Hematopoietic multipotent progenitor cell treated with erythropoietin and hydrocortisone succinate and interleukin-3 and kit ligand, for 8 days (in vitro differentiated cells): ENCODE measurements around the gene FAM186B.

Experiments used
- DNase-seq: peaks from one replicate; pipeline ENCODE4 v3.0.0-alpha.2; 2015

The FAM186B gene

GRCh38 chr12:49604856-49605255 lies 583 bp downstream of the FAM186B start:
- no peak for DNase-seq

DNA sequence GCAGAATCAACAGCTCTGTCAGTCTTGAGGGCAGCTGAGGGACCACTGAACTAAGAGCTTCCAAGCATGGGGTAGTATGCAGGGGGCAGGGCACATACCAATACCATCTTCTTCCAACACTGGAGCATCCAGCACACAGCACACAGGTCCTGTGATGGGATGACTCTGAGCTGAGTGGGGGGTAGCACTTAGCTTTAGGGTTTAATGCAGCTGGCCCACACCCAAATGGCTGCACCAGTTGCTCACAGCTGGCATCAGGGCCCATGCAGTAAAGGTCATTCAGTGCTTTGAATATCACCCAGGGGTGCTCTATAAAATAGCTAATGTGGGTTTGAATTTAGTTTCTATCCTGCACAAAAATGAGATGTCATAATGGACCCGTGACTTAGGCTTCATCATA lies 1.7 kb downstream of the FAM186B start:
- DNase-seq = no peak

GRCh38 chr12:49599961-49600360 lies 5.5 kb downstream of the FAM186B start:
- DNase-seq = no peak

- DNase-seq = no peak
These were observed 6.9 kb downstream of the FAM186B start for GRCh38 chr12:49598527-49598926.

DNA sequence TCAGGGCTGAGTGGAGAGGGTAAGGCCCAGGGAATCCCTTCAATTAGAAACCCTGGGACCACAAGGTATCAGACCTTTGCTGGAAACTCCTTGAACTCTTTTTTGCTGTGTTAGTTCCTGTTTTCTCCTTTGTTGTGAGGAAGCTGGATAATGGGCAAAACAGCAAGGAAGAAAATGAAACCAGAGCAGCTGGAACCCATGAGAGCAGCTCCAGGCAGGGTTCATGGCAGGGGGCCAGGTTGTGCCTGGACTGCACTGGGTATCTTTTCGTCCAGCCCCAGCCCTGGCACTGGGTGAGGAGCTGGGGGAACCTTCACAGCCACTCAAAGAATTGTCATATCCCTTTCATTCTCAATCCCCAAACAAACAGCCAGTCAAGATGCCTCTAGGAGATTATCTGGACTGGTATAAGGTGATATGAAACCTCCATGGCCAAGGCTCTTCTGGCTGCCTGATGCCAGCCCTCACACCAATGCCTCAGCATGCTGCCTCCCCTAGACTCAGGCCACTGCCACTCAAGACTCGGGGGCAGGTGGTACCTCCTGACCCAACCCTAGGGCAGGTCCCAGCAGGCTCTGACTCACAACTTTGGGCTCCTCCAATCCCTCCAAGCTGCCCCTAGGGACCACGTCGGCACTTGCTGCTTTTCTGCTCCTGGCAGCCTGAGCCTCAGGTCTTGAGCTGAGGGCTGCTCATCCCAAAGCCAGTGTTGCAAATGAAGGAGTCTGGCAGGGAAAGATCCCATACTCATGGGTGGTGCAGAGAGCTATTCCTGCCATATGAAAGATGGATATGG lies 16.5 kb downstream of the FAM186B start:
- peak; percentile 92 for DNase-seq

GRCh38 chr12:49588281-49588680 lies 17.2 kb downstream of the FAM186B start:
- DNase-seq = no peak

DNA sequence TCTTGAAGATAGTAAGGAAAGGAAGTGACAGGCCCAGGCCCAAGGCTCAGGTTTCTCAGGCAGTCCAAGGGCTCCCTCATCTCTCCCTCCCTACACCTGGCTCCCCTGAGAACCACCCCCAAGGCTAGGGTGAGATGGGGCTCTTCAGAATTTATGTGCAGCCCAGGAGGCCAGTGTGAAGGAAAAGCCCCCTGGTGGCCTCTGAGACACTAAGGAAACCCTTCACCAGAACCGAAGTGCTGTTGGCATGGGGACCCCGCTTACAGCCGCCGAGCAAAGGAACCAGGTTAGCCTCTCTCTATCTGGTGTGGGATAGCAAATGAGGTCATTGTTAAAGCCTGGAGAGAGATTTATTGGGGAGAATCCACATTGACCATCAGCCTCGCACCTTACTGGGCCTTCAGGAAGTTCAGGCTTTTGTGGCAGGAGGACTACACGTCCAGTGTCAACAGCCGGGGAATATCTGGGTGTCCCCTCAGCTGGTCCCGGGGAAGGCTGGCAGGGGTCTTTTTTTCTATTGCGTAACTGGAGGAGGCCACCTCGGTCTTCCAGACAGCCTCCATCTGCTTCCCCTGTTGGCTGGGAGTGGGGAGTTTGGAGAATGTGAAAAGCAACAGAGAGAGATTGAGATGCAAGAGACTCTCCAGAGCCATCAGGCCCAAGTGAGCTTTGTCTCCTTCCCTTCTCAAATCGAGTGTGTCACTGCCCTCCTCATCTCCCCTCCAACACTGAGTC lies 18.1 kb downstream of the FAM186B start:
- no peak for DNase-seq

GRCh38 chr12:49585477-49586459 lies 19.7 kb downstream of the FAM186B start:
- no peak for DNase-seq

- no peak for DNase-seq
These were observed 20.8 kb downstream of the FAM186B start for GRCh38 chr12:49584591-49584990.

DNA sequence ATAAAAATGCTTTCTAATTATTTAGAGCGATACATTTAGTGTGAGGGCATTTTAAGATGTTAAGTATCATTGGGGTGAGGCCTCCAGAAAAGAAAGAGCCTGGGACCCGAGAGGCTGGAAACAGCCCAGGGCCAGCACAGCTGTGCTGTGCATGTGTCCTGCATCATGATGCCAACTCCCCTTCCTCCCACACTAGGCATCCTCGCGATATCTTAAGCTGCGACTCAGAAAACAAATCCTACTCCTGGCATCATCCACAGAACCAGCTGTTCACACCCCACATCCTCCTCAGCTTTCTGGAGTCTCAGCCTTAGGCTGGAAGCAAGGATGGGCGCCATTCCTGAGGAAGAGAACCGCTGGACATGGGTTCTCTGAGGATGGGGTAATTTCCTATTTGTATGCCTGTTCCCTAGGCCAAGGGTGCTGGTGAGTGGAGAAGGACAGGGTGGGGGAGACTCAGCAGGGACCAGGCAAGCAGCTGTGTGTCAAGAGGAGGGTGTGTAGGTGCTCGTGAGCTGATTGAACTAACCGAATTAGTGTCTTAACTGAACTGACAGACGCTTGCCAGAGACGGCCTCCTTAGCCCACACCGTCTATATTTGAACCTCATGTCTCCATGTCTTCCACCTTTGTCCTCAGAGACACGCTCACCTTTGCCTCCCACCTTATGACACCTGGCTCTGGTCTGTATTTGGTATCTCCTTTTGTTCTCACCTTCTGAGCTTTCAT lies 21.9 kb downstream of the FAM186B start:
- DNase-seq = no peak

GRCh38 chr12:49582850-49583249 lies 22.6 kb downstream of the FAM186B start:
- DNase-seq = no peak

GRCh38 chr12:49582201-49582600 lies 23.2 kb downstream of the FAM186B start:
- DNase-seq = no peak

GRCh38 chr12:49580572-49581535 lies 24.6 kb downstream of the FAM186B start:
- DNase-seq = peak; percentile 78

GRCh38 chr12:49578471-49579112 lies 26.8 kb downstream of the FAM186B start:
- DNase-seq = no peak

- peak; percentile 56 for DNase-seq
These were observed 27.7 kb downstream of the FAM186B start for GRCh38 chr12:49577589-49578315.

DNA sequence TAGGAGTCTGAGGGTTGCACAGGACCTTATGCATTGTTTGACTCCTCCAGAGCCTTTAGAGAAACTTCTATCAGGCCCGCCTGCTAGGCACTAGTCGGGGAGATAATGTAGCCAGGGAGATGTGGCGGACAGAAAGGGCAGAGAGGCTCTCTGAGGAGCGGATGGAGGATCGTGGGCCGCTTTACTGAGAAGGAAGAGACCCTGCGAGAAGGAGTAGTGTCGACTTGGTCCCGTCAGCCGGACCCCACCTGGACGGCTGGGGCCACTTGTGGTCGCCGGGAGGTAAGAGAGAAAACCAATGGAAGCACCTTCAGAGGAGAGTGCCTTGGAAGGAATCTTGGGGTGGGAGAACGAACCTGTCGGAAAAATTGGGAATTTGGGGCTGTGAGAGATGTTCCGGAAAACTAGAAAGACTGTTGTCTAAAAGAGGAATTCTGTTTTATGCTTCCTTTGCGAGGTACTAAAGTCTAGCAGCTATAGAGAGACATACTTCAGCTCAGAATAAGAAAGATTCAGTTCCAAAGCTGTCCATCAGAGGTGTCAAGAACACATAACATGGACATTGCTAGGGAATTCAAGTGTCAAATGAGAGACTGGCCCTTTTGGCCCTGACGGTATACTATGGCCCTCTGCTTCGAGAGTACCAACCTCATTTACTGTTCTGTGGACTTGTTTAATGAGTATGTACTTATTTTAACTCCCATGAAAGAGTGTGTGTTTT lies 36.8 kb downstream of the FAM186B start:
- peak; percentile 64 for DNase-seq

DNA sequence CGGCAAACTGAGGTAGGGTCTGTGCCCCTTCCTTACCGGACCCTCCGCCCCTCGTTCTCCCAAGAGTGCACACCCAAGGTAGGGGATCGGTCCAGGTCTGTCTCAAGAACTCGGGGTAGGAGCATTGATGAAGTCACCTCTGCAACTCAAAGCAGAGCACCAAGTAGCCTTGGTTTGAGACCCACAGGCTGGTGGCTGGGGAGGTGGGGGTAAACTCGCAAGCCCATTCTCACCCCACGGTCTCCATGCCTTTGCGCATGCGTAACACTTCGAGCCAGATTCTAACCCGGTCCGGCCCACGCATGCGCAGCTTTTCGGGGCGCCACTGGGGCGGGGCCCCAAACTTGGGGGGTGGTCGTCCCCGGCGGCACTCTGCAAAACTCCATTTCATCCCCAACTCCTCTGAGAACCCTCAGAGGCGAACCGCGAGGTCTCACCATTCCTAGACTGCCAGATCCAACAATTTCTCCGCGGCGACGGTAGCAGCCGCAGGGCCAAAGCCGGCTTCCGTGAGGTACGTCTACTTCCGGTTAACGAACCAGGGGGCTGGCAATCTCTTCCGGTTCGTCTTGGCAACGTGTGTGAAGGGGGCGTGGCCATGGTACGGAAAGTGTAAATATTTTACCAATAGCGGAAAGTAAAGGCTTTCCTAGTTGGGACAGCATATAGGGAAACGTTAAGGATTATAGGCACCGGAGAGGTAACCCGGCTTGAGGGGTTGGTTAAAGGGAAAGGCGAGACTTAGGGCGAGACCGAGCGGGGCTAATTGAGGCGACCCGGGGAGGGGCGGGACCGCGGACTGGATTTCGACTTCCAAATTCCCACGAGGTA lies 37.6 kb downstream of the FAM186B start, which contains the start of gene MCRS1:
Gene MCRS1 (minus strand): TSS at position 532 of the 831 bp plus-strand sequence. CDS start 1,411 bp downstream, outside the sequence.
- peak; percentile 95 for DNase-seq

DNA sequence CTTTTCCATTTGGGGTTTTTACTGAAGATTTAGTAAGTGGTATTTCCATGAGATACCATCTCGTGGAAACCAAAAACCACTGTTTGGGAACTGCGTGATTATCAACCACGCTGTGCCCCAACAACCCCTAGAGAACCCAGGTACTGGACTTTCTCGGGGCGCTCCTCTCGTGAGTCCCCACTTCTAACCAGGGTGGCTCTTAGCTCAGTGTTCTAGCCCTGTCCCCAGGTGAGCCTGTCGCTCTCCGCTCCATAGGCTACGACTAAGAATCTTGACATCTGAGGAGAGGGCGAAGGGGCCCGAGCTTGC lies 38.2 kb downstream of the FAM186B start:
- DNase-seq = no peak
